ENCODE data around the gene KRTAP1-1. TPM values are rescaled to one million over a fixed set of nuclear protein-coding genes. Genes with fewer than 3 reads are reported as not detected.

The KRTAP1-1 gene
- total and polyA plus RNA-seq, 2 experiments from 2014 or later: not detected

- H3K4me3 ChIP-seq: no peak overlapping the region
- TF ChIP-seq EZH2phosphoT487 (IDR thresholded peaks at IDR 0.05; ENCODE audit: unreplicated experiment) (no peak), ZNF331 (CRISPR knock-in tag; IDR thresholded peaks at IDR 0.05; ENCODE audit: low read depth) (no peak), NANOG (IDR thresholded peaks at IDR 0.05; ENCODE audit: borderline replicate concordance) (no peak), ETS1 (IDR thresholded peaks at IDR 0.05) (no peak), EZH2 (IDR thresholded peaks at IDR 0.05; ENCODE audit: low read depth, unreplicated experiment) (no peak), REST (IDR thresholded peaks at IDR 0.05; ENCODE audit: unreplicated experiment) (no peak), ZNF462 (CRISPR knock-in tag; IDR thresholded peaks at IDR 0.05) (no peak), JUNB (IDR thresholded peaks at IDR 0.05; ENCODE audit: unreplicated experiment) (no peak), STAT1 (IDR thresholded peaks at IDR 0.05; ENCODE audit: unreplicated experiment) (no peak), CTCF (conservative IDR thresholded peaks at IDR 0.05; ENCODE audit: low read depth in 2 of 2) (no peak), ZNF114 (CRISPR knock-in tag; IDR thresholded peaks at IDR 0.05) (no peak), POLR2AphosphoS5 (IDR thresholded peaks at IDR 0.05; ENCODE audit: low read depth) (no peak), CREB1 (CRISPR knock-in tag; IDR thresholded peaks at IDR 0.05; ENCODE audit: low read depth) (no peak)
- H3K27me3 ChIP-seq (ENCODE audit: insufficient read depth): no peaks in the 10 kb centered on the region
- no peak overlapping the region for H3K4me3 Mint-ChIP-seq
- no peaks in the 10 kb centered on the region for H3K36me3 ChIP-seq (ENCODE audit: insufficient read depth)
- H3K27ac Mint-ChIP-seq: no peak overlapping the region
- no peaks in the 10 kb centered on the region for H3K9me3 Mint-ChIP-seq
- no peaks in the 10 kb centered on the region for H3F3A ChIP-seq (replicated peaks; ENCODE audit: low read depth)
- no peaks in the 10 kb centered on the region for H3K4me1 Mint-ChIP-seq
- no peaks in the 10 kb centered on the region for H3K4me1 ChIP-seq (ENCODE audit: insufficient read depth)
- 0 out of 2 replicates have a peak overlapping the region, but pooled peaks have one; percentile 18 for H2AFZ ChIP-seq
- no peak for ATAC-seq
- no peaks in the 10 kb centered on the region for H3K27me3 Mint-ChIP-seq (ENCODE audit: insufficient read depth, low read depth, poor library complexity)
- no peaks in the 10 kb centered on the region for H4K20me1 ChIP-seq (replicated peaks; ENCODE audit: insufficient read depth)
- no peaks in the 10 kb centered on the region for H3K36me3 Mint-ChIP-seq (ENCODE audit: low read depth)
- no peak for DNase-seq (ENCODE audit: low spot score)
- H3K9me2 ChIP-seq (ENCODE audit: insufficient read depth): no peaks in the 10 kb centered on the region; the same call in 1 of the 2 replicates
- no peaks in the 10 kb centered on the region for H3K79me2 ChIP-seq (replicated peaks; ENCODE audit: insufficient read depth)
- no peak overlapping the region for H3K4me2 ChIP-seq
- no peak overlapping the region for H3K27ac ChIP-seq (ENCODE audit: low read depth)
Observed at GRCh38 chr17:41015454-41015853, 25.8 kb downstream of the KRTAP1-1 start.

All from GM23338 (cell line).